Brain microvascular endothelial cell (primary cell): ENCODE measurements around the gene MAP3K7.

ENCODE experiments used
- DNase-seq: peaks from one replicate; pipeline ENCODE4 v3.0.0-alpha.2; 2020
- H3K27ac ChIP-seq: fragments of 250-450 bp; sonication (Bioruptor Pico); 2 replicates; pipeline ENCODE4 v1.5.1; 2020; ENCODE audit warnings: mild to moderate bottlenecking, moderate library complexity
- H3K27me3 ChIP-seq: fragments of 250-450 bp; sonication (Bioruptor Pico); replicated peaks from 2 replicates; pipeline ENCODE4 v1.5.1; 2020; ENCODE audit warnings: mild to moderate bottlenecking
- H3K36me3 ChIP-seq: fragments of 250-450 bp; sonication (Bioruptor Pico); replicated peaks from 2 replicates; pipeline ENCODE4 v1.5.1; 2020; ENCODE audit warnings: mild to moderate bottlenecking
- H3K4me3 ChIP-seq: 2 replicates; pipeline ENCODE4 v1.5.1; 2011; ENCODE audit warnings: low read depth, mild to moderate bottlenecking, control low read depth, low read length, moderate library complexity
- in situ Hi-C: cut with HindIII; loops from 2 replicates; pipeline ENCODE4 v1.10.0; 2017; ENCODE audit warnings: low sequenced_read_pairs, low pct_ligation_motif_present
- TF ChIP-seq, protein P1 (sequence below): IDR thresholded peaks from 2 replicates; pipeline ENCODE4 v1.5.1; 2011; ENCODE audit warnings: low read depth, mild to moderate bottlenecking, moderate library complexity, low read length, control low read depth, inconsistent platforms; ENCODE audit errors: missing control alignments

MAP3K7 gene

GRCh38 chr6:90584636-90585255 lies 2.1 kb downstream of the MAP3K7 start:
- DNase-seq, result no peak
- TF ChIP-seq, protein P1, sequence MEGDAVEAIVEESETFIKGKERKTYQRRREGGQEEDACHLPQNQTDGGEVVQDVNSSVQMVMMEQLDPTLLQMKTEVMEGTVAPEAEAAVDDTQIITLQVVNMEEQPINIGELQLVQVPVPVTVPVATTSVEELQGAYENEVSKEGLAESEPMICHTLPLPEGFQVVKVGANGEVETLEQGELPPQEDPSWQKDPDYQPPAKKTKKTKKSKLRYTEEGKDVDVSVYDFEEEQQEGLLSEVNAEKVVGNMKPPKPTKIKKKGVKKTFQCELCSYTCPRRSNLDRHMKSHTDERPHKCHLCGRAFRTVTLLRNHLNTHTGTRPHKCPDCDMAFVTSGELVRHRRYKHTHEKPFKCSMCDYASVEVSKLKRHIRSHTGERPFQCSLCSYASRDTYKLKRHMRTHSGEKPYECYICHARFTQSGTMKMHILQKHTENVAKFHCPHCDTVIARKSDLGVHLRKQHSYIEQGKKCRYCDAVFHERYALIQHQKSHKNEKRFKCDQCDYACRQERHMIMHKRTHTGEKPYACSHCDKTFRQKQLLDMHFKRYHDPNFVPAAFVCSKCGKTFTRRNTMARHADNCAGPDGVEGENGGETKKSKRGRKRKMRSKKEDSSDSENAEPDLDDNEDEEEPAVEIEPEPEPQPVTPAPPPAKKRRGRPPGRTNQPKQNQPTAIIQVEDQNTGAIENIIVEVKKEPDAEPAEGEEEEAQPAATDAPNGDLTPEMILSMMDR, result no peak
- H3K27ac ChIP-seq, result no peak overlapping the region
- peak overlapping the region; percentile 3 for H3K4me3 ChIP-seq
- H3K36me3 ChIP-seq, result peaks cover 3% of the 10 kb centered on the region
- H3K27me3 ChIP-seq, result no peaks in the 10 kb centered on the region
- in situ Hi-C loops, result no loop called here

DNA sequence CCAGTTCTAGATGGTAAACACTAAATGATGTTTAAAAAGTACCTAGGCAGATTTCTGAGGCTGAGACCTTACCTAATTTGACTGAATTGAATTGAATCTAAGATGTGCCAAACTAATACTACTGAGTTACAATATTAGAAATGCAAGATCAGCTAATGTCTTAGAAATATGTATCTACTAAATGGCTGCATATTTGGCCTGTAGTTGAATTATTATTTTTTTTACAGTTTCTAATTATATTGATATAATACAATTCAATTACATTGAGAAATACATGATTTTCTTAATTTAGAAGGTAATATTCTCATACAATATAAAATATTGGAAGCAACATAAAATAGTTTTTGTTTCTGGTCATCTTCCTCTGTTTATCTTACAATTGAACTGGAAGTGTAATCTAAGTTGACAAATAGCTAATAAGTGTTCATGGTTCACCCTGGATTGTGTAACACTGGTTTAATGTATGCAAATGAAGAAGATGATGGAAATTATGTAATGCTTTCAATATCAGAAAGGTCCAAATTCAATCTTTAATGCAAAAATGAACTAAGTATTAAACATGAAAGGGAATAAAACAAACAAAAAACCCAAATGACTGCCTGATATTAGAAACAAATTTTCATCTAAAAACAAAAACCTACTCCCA lies 2.9 kb downstream of the MAP3K7 start:
- no peak for DNase-seq
- in situ Hi-C loops, result no loop called here
- H3K4me3 ChIP-seq, result no peak overlapping the region

GRCh38 chr6:90583179-90583835 lies 3.6 kb downstream of the MAP3K7 start:
- TF ChIP-seq, protein P1, result no peak
- no peak overlapping the region for H3K4me3 ChIP-seq
- DNase-seq, result no peak
- H3K27me3 ChIP-seq, result no peaks in the 10 kb centered on the region
- peaks cover 3% of the 10 kb centered on the region for H3K36me3 ChIP-seq
- in situ Hi-C loops, result no loop called here
- H3K27ac ChIP-seq, result no peak overlapping the region

More for the DNA sequence above, 2.9 kb downstream of the MAP3K7 start:
- H3K27me3 ChIP-seq, result no peaks in the 10 kb centered on the region
- H3K27ac ChIP-seq, result no peak overlapping the region
- peaks cover 3% of the 10 kb centered on the region for H3K36me3 ChIP-seq
- TF ChIP-seq, protein P1, result no peak

DNA sequence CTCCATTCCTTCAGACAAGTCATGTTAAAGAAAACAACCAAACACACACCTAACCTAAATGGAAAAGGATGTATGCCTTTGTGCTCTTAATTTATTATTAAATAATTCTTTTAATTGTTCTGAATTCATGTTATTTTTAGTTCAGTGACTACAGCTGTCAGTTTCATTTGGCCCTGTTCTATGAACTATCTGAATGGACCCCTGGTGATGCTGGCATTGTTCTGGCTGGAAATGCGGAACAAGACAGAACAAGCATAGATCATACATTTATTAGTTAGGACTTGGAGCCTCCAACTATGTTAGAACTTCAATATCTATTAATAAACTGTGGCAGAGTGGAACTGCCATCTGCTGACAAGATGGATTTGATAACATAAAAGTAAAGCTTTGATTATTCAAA lies 5.7 kb downstream of the MAP3K7 start:
- Histone ChIP-seq H3K27me3 (no peaks in the 10 kb centered on the region), H3K27ac (no peak overlapping the region), H3K36me3 (no peaks in the 10 kb centered on the region), H3K4me3 (no peak overlapping the region)
- DNase-seq, result no peak
- in situ Hi-C loops, result no loop called here
- TF ChIP-seq, protein P1, result no peak

- no peaks in the 10 kb centered on the region for H3K36me3 ChIP-seq
- in situ Hi-C loops, result no loop called here
- TF ChIP-seq, protein P1, result no peak
- H3K4me3 ChIP-seq, result no peak overlapping the region
- H3K27ac ChIP-seq, result no peak overlapping the region
- no peak for DNase-seq
- H3K27me3 ChIP-seq, result no peaks in the 10 kb centered on the region
Observed at GRCh38 chr6:90578894-90579549, 7.8 kb downstream of the MAP3K7 start.
